Stromal cell of bone marrow (primary cell): Measurements from ENCODE around the gene WWTR1.

Experiments
- DNase-seq: peaks from one replicate; pipeline ENCODE4 v3.0.0-alpha.2; 2012; ENCODE audit warnings: low read depth

Gene WWTR1

GRCh38 chr3:149470381-149470780, 187.4 kb downstream of the WWTR1 start:
- no peak for DNase-seq

GRCh38 chr3:149468504-149469212, 189.2 kb downstream of the WWTR1 start:
- no peak for DNase-seq
